GM19328 (cell line): ENCODE measurements around the gene ZC3H12C.
A peak's percentile ranks its signal among the peaks of the same experiment; 100 is the strongest.

ENCODE experiments used
- ATAC-seq: cut with Tn5 transposase; IDR thresholded peaks from one replicate; pipeline ENCODE4 v1.9.1; 2021; ENCODE audit warnings: mild to moderate bottlenecking, moderate library complexity; ENCODE audit not compliant: unreplicated experiment

Gene ZC3H12C

GRCh38 chr11:110147962-110148709, 54.9 kb downstream of the ZC3H12C start:
- no peak for ATAC-seq

DNA sequence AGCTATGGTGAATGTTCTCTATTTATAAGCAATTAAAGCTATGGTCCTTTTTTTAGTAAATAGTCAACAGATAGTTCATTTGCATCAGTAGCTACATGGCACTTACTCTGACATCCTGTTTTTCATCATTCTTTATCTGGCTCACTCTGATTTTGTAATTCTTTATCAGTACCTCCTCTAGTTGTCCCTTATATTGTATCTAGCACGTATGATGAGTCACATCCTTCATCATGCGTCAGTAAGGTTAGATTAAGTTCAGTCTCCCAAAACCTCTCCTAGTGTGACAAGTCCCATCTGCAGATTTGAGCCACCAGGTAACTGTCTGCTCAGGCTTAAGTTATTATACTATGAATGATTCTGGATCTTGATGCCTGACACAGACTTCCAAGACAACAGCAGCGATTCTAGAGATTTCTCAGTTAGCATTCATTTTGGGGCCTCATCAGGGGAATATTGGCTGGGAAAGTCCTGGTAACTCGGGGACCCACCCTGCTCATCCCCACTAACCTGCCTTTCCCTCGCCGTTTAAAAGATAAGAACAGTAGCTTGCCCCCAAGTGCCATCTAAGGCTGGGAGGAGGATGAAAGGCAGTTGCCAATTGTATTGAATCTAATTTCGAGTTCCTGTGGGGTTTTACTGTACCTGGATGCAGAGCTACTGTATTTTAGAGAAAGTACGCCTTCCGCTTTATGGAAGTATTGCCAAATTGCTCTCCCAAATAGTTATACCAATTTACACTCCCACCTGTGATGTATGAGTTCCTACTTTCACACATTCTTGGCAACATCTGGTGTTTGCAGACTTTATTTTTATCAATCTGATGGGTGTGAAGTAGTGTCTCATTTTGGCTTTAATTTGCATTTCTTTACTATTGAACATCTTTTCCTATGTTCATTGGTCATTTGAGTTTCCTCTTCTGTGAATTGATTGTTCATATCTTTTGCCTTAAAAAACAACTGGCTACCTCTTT, 55.9 kb downstream of the ZC3H12C start:
- no peak for ATAC-seq

- no peak for ATAC-seq
These were observed 59.0 kb downstream of the ZC3H12C start for GRCh38 chr11:110152199-110152598.

DNA sequence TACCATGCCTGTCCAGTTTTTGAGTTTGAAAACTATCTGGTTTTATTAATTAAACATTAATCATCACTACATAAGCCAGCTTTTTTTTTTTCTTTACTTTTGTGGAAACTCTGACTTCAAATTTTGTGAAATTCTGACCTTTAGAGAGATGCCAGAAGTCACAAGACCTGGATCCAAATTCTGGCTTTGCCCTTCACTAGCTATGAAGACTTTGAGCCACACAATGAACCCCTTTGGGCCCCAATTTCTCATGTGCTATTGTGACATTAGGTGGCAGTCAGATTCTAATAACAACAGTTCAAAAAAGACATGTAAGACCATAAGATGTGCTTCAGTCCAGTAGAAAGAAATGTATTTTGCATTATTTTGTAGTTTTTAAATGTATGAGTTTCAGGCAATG, 60.3 kb downstream of the ZC3H12C start:
- no peak for ATAC-seq

DNA sequence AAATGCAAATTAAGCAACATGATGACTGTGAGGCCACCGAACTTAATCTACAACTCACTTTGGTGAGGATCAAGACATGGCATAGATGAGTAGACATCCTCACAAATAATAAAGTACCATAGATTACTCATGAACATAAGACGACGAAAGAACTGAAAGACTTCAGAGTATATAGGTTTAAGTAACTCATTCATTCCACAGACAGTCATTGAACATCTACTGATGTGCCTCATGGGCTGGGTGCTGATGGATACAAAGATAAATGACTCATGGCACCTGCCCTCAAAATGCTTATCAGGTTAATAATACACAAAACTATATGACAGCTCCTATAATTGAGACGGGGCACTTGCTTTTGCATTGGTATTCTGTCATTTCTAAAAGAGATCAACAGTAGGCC, 63.3 kb downstream of the ZC3H12C start:
- no peak for ATAC-seq

- ATAC-seq: no peak
These were observed 65.4 kb downstream of the ZC3H12C start for GRCh38 chr11:110158317-110159200.

DNA sequence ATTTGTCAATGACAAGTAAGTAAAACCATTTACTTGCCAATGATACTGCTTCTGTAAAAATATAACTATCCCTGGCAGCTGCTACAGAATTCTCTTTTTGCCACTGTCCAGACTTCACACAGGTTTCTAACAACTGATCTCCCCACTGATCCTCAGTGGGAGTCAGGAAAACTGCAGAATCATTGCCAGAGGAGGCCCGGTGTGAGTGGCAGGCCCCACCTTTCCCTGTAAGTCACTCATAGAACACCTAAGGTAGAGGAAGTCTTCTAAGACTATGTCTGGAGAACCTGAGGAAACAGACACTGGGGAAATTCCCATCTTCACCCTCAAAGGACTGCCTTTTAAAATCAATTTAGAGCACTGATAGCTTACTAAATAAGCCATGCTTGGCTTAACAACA, 66.3 kb downstream of the ZC3H12C start:
- ATAC-seq: no peak

DNA sequence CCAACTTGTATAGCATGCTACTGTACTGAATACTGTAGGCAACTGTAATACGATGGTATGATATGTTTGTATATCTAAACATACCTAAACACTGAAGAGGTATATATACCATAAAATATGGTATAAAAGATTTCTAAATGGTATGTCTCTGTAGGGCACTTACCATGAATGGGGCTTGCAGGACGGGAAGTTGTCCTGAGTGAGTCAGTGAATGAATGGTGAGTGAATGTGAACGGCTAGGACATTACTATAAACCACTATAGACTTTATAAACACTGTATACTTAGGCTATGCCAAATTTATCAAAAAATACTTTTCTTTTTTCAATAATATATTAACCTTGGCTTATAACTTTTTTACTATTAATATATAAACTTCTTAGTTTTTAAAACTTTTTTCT, 66.8 kb downstream of the ZC3H12C start:
- ATAC-seq: no peak

DNA sequence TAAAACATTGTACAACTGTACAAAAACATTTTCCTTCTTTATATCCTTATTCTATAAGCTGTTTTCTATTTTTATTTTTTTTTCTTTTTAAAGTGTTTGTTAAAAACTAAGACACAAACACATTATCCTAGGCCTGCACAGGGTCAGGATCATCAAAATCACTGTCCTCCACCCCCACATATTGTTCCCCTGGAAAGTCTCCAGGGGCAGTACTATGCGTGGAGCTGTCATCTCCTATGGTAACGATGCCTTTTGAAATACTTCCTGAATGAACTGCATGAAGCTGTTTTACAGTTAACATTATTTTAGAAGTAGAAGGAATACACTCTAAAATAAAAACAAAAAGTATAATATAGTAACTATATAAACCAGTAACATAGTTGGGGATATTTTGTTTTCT, 67.2 kb downstream of the ZC3H12C start:
- ATAC-seq: no peak

- no peak for ATAC-seq
These were observed 67.9 kb downstream of the ZC3H12C start for GRCh38 chr11:110161061-110161460.

DNA sequence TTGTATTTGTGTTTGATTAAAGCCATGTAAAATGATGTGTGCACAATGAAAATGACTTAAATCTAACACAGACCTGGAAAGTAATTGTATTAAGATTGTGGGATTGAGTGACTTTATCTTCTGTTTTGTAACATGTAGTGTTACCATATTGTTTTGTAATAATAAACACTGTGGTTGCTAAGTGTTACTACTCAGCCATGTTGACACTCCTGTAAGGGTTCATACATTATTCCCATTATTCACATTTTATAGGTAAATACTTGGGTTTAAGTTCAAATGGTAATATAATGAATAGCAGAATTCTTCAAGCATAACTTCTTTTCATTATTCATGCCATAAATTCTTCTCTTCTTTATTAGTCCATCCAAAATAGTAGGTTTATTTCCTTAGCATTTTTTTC, 69.0 kb downstream of the ZC3H12C start:
- ATAC-seq: no peak

DNA sequence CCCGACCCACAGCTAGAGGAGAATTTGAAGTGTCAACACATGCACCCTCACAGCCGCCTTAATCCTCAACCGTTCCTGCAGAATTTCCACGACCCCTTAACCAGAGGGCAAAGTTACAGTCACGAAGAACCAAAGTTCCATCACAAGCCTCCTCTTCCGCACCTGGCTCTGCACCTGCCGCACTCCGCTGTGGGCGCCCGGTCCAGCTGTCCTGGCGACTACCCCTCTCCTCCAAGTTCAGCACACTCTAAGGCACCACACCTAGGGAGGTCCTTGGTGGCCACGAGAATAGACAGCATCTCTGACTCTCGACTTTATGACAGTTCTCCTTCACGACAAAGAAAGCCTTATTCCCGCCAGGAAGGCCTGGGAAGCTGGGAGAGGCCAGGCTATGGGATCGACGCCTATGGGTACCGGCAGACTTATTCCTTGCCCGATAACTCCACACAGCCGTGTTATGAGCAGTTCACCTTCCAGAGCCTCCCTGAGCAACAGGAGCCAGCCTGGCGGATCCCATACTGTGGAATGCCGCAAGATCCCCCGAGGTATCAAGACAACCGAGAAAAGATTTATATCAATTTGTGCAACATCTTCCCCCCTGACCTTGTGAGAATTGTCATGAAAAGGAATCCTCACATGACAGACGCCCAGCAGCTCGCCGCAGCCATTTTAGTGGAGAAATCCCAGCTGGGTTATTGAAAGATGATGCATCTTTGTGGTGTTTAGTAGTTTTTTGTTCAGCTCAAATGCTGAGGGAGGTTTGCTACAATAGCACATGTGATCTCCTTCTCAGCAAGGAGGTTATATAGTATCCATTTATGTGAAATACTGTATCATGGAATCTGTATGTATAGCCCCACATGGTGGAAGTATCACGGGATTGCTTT, 72.1 kb downstream of the ZC3H12C start:
- no peak for ATAC-seq

DNA sequence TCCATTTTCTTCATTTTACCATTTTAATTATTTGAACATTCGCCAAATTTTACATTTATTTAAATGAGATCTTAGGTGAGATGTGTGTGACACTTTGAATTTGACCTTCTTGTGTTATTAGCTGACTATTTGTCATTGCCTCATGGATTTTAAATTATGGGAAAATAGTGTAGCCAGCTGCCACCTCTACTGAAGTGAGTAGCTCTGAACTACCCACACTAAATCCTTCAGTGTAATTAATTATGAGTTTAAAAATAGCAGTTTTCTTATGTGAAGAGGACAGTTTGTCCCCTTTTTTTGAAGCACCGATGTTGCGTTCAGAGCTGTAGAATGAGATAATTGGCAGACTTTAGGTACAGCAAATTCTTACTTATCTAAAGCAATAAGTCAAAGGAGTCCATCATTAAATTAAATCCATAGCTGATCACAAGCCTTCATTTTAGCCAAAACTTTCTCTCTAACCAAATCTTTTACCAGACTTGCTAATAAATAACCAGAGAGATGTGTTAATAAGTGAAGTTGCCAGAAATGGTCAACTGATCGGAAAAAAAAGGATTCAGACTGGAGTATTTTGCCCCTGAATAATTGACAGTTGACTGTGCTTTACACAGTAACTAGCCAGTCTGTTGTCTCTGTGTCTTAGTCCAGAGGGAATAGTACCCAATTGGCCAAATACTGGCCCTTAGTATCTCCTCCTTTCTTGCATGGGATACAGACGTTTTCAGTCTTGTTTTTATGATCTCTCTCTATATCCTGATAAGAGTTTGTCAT, 75.0 kb downstream of the ZC3H12C start:
- no peak for ATAC-seq

DNA sequence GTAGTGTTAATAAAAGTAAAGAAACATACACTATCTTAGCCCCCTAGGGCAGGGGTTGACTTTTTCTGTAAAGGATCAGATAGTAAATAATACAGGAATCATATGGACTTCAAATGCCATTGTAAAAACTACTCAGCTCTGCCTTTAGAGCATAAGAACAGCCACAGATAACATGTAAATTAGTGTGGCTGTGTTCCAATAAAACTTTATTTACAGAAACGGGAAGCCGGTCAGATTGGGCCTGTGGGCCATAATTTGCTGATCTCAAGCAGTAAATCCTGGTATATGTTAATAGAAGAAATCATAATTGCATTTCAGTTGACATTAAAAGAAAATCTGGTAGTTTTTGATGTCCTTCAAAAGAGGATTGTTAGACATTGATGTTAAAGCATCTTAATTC, 76.5 kb downstream of the ZC3H12C start:
- no peak for ATAC-seq

DNA sequence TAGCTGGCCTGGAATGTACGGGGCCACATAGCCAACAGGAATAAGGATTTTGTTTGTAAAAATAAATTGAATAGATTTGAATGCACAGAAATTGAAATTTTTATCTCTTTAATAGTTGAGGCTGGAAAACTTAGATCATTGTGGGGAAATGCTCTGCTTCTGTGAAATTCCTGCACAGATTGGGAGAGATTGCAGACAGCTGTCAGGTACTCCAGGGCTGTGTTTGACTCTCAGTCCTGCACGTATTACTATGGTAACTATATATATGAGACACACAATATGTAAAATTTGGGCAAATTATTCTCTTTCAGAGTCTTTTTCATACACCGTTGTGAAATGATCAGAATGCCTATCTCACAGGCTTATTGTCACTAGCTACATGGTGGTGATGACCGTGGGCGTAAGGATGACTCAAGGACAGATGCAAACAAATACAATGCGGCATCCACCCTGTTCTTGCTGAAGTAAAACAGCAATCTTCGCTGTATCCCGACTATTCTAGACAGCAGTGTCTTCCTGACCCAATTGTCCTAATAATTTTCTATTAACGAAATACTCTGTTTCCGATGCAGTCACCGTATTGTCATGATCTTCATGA, 79.4 kb downstream of the ZC3H12C start:
- ATAC-seq: no peak

DNA sequence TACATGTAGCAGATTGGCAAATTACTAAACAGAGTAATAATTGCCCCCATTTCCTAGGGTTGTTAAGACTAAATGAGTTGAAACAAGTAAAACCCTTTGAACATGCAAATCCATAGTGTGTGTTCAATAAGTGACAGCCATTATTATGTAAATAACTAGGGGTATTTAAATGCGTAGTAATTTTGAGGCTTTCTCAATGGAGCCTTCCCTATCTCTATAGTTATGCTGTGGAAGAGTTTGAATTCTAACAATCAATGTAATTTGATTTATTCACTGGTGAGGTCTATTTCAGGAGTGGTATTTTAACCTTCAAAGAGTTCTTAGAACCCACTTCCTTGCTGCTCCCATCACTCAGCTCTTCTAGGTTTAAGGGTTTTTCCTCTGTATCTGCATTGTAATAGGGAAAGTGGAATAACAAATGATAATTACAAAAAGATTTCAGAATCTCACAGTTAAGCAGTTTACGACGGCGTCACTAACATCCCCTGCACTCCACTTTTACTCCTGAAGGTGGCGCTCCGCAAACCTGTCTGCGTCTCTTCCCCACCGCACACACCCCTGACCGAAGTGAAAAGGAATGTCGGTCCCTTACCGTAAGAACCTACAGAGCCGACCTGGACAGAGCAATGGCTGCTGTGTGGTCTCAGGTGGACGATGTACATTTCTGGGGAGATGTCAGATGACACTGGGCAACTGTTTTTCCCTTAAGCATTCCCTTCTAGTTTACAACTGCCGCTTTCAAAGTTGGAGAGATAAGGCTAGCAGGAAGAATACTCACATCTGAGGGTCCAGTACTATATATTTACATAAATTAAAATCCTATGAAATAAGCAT, 80.8 kb downstream of the ZC3H12C start:
- peak; percentile 52 for ATAC-seq

DNA sequence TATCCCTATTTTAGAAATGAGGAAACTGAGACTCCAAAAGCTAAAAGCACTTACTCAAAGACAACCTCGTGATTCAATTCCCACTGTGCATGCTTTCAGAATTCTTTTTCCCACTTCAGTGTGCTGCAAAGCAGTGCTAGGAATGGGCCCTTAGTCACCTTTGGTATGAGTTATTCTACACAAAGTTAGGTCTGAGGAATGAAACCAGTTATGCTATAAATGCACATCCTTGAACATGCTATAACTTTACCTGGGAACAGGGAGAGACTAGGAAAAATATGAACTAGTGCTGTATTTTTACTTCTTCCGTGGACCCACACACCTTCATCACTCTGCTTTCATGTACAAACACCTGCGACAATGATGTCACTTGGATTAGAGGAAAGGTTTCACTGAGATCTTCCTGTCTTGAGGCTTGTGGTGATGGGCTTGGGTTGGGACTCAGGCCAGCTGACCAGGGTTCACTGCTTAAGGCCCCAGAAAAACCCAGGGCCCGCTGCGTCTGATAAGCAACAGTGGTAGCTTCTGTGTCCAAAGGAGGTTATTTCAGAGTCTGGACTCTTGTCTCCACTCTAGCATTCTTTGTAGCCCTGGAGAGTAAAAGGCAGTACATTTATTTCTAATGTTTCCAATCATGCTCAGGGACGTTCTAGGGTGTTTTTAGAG, 81.6 kb downstream of the ZC3H12C start:
- ATAC-seq: no peak
